Measurements from ENCODE around the gene MCOLN1. TPM values are rescaled to one million over a fixed set of nuclear protein-coding genes. Genes with fewer than 3 reads are reported as not detected.

Gene MCOLN1
- total RNA-seq, 2 experiments from 2014 or later, result 15.2 to 15.3 TPM

DNA sequence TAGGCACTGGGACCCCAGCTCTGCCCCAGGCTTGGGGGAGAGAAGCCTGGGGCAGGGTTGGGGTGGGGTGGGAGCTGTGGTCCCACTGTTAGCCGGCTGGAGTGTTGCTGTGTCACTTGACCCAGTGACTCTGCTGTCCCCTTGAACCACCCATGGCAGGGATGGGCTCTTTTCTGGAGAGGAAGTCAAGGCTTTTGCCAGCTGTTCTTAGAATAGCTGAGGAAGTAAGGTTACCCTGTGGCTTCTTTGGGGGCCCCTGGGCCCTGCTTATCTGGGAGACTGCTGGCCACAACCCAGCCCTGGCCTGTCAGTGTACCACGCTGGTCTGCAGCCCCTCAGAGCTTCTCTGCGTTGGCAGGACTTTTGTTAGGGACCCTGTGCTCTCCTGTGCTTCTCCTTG is 22.2 kb downstream of the MCOLN1 start:
- Mint-ChIP-seq H3K27ac (peak overlapping the region; percentile 86), H3K4me3 (no peak overlapping the region), H3K9me3 (no peaks in the 10 kb centered on the region), H3K4me1 (peaks cover 43% of the 10 kb centered on the region), H3K36me3 (ENCODE audit: low read depth) (peaks cover 52% of the 10 kb centered on the region), H3K27me3 (no peaks in the 10 kb centered on the region)
- no peak for DNase-seq
- POLR2A ChIA-PET, result interaction anchor here (2.4 kb wide), 1 partner anchor 9 kb away, joined by 13 read pairs; the partner anchor contains the start of gene PNPLA6
- CTCF ChIA-PET, result interaction anchor here (1.1 to 2.4 kb wide), 3 partner anchors 24 to 196 kb away, joined by 3 to 11 read pairs (median 3); partner anchors contain the start of genes ARHGEF18 and TRAPPC5

GRCh38 chr19:7545300-7545699 is 22.9 kb downstream of the MCOLN1 start:
- Mint-ChIP-seq H3K4me1 (peaks cover 40% of the 10 kb centered on the region), H3K36me3 (ENCODE audit: low read depth) (peaks cover 53% of the 10 kb centered on the region), H3K27me3 (no peaks in the 10 kb centered on the region), H3K27ac (peak overlapping the region; percentile 86), H3K9me3 (no peaks in the 10 kb centered on the region), H3K4me3 (no peak overlapping the region)
- no peak for DNase-seq
- CTCF ChIA-PET, result interaction anchor here (1.1 to 2.4 kb wide), 2 partner anchors 23 to 197 kb away, joined by 3 to 11 read pairs (median 8); partner anchors contain the start of gene ARHGEF18
- POLR2A ChIA-PET, result interaction anchor here (1.0 to 2.4 kb wide), 2 partner anchors 10 to 23 kb away, joined by 4 to 13 read pairs; partner anchors contain the start of genes MCOLN1 and PNPLA6

GRCh38 chr19:7545904-7546303 is 23.5 kb downstream of the MCOLN1 start:
- CTCF ChIA-PET, result interaction anchor here (0.6 to 2.0 kb wide), 2 partner anchors 22 to 430 kb away, joined by 4 to 8 read pairs; no protein-coding TSS in a partner anchor
- no peaks in the 10 kb centered on the region for H3K27me3 Mint-ChIP-seq
- POLR2A ChIA-PET, result interaction anchor here (1.0 to 2.4 kb wide), 2 partner anchors 10 to 23 kb away, joined by 4 to 13 read pairs; partner anchors contain the start of genes MCOLN1 and PNPLA6
- peak overlapping the region; percentile 2 for H3K4me3 Mint-ChIP-seq
- DNase-seq, result no peak
- peaks cover 56% of the 10 kb centered on the region for H3K36me3 Mint-ChIP-seq (ENCODE audit: low read depth)
- peak overlapping the region; percentile 69 for H3K27ac Mint-ChIP-seq
- no peaks in the 10 kb centered on the region for H3K9me3 Mint-ChIP-seq
- peaks cover 38% of the 10 kb centered on the region for H3K4me1 Mint-ChIP-seq

DNA sequence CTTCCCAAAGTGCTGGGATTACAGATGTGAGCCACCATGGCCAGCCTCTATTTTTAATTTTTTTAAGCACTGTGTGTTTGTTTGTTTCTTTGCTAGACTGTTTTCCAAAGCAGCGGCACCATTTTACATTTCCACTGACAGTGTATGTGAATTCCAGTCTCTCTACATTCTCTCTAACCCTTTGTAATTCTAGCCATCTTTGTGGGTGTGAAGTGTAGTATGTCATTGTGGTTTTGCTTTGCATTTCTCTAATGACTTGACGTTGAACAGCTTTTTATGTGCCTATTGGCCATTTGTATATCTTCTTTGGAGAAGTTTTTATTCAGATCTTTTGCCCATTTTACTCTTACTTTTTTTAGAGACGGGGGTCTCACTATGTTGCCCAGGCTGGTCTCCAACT is 24.7 kb downstream of the MCOLN1 start:
- DNase-seq, result no peak
- Mint-ChIP-seq H3K27me3 (no peaks in the 10 kb centered on the region), H3K9me3 (no peaks in the 10 kb centered on the region), H3K36me3 (ENCODE audit: low read depth) (peaks cover 56% of the 10 kb centered on the region), H3K4me3 (no peak overlapping the region), H3K4me1 (peaks cover 38% of the 10 kb centered on the region), H3K27ac (peak overlapping the region; percentile 40)
- ChIA-PET CTCF (interaction anchor here (2.0 kb wide), 1 partner anchor 21 kb away, joined by 8 read pairs; no protein-coding TSS in a partner anchor), POLR2A (no interaction called here)

- no peak overlapping the region for H3K27ac Mint-ChIP-seq
- H3K36me3 Mint-ChIP-seq (ENCODE audit: low read depth), result peaks cover 52% of the 10 kb centered on the region
Observed at GRCh38 chr19:7549429-7550148, 27.2 kb downstream of the MCOLN1 start.

DNA sequence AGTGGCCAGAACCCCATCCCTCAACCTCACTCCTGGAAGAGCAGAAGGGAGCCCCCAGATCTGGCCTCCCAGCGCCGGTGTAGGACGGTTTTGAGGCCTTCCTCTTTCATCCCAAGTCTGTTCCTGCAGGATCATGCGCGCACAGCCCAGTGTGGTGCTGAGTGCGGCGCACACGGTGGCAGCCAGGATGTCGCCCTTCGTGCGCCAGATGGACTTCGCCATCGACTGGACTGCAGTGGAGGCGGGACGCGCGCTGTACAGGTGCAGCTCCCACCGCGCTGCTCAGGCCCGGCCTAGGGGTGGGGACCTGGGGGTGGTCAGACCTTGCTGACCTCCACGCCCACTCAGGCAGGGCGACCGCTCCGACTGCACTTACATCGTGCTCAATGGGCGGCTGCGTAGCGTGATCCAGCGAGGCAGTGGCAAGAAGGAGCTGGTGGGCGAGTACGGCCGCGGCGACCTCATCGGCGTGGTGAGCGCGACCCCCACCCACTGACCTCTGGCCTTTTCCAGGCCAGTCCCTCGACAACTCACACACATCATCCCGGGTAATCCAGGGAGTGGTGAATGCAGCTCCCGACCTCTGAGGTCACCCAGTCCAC is 27.8 kb downstream of the MCOLN1 start:
- no peaks in the 10 kb centered on the region for H3K9me3 Mint-ChIP-seq
- H3K4me3 Mint-ChIP-seq, result no peak overlapping the region
- ChIA-PET POLR2A (interaction anchor here (1.1 kb wide), 1 partner anchor 9 kb away, joined by 3 read pairs; no protein-coding TSS in a partner anchor), CTCF (no interaction called here)
- DNase-seq, result no peak
- no peaks in the 10 kb centered on the region for H3K27me3 Mint-ChIP-seq
- H3K36me3 Mint-ChIP-seq (ENCODE audit: low read depth), result peaks cover 52% of the 10 kb centered on the region
- peaks cover 22% of the 10 kb centered on the region for H3K4me1 Mint-ChIP-seq
- H3K27ac Mint-ChIP-seq, result no peak overlapping the region

More at GRCh38 chr19:7549429-7550148, 27.2 kb downstream of the MCOLN1 start:
- peaks cover 28% of the 10 kb centered on the region for H3K4me1 Mint-ChIP-seq
- no peaks in the 10 kb centered on the region for H3K9me3 Mint-ChIP-seq
- CTCF ChIA-PET, result no interaction called here
- DNase-seq, result no peak
- H3K27me3 Mint-ChIP-seq, result no peaks in the 10 kb centered on the region
- no peak overlapping the region for H3K4me3 Mint-ChIP-seq
- POLR2A ChIA-PET, result interaction anchor here (1.1 kb wide), 1 partner anchor 10 kb away, joined by 3 read pairs; no protein-coding TSS in a partner anchor

DNA sequence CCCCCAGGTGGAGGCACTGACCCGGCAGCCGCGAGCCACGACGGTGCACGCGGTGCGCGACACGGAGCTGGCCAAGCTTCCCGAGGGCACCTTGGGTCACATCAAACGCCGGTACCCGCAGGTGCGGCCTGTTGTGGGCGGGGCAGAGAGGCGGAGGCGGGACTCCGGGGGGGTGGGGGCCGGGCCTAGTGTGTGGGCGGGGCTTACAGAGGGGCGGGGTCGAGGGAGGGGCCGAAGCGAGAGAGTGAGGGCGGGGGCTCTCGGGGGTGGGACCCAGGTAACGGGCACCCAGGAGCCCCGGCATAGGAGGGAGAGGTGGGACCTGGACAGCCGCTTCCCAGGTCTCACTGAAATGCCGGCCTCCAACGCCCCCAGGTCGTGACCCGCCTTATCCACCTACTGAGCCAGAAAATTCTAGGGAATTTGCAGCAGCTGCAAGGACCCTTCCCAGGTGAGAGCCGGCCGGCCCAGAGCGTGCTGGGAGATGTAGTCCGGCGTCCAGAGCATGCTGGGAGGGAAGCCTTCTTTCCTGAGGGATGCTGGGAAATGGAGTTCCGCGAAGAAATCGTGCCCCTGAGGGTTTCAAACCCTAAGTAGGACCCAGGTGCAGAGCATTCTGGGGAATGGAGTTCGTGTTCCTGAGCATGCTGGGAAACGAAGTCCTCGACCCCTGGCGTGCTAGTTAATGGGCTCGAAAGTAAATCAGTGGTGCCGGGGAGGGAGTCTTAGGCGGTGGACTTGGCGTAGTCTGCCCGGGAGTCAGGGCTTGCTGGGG is 28.8 kb downstream of the MCOLN1 start:
- Mint-ChIP-seq H3K27me3 (no peaks in the 10 kb centered on the region), H3K27ac (no peak overlapping the region), H3K36me3 (ENCODE audit: low read depth) (peaks cover 53% of the 10 kb centered on the region), H3K4me1 (peaks cover 14% of the 10 kb centered on the region), H3K4me3 (no peak overlapping the region), H3K9me3 (no peaks in the 10 kb centered on the region)
- ChIA-PET CTCF (no interaction called here), POLR2A (no interaction called here)
- no peak for DNase-seq

- POLR2A ChIA-PET, result no interaction called here
- CTCF ChIA-PET, result interaction anchor here (0.6 to 1.2 kb wide), 2 partner anchors 16 to 58 kb away, joined by 4 to 6 read pairs; no protein-coding TSS in a partner anchor
- no peaks in the 10 kb centered on the region for H3K27me3 Mint-ChIP-seq
- DNase-seq, result no peak
- no peaks in the 10 kb centered on the region for H3K9me3 Mint-ChIP-seq
- peaks cover 6% of the 10 kb centered on the region for H3K4me1 Mint-ChIP-seq
- no peak overlapping the region for H3K4me3 Mint-ChIP-seq
- peak overlapping the region; percentile 38 for H3K27ac Mint-ChIP-seq
- H3K36me3 Mint-ChIP-seq (ENCODE audit: low read depth), result peaks cover 60% of the 10 kb centered on the region
Observed at GRCh38 chr19:7552781-7553180, 30.4 kb downstream of the MCOLN1 start.

GRCh38 chr19:7554565-7554964 is 32.1 kb downstream of the MCOLN1 start:
- Mint-ChIP-seq H3K27me3 (no peaks in the 10 kb centered on the region), H3K4me1 (peaks cover 6% of the 10 kb centered on the region), H3K27ac (no peak overlapping the region), H3K36me3 (ENCODE audit: low read depth) (peaks cover 74% of the 10 kb centered on the region), H3K9me3 (no peaks in the 10 kb centered on the region), H3K4me3 (no peak overlapping the region)
- POLR2A ChIA-PET, result no interaction called here
- DNase-seq, result no peak
- CTCF ChIA-PET, result interaction anchor here (1.2 kb wide), 1 partner anchor 14 kb away, joined by 5 read pairs; no protein-coding TSS in a partner anchor

GRCh38 chr19:7554990-7555864 is 32.8 kb downstream of the MCOLN1 start:
- peaks cover 7% of the 10 kb centered on the region for H3K4me1 Mint-ChIP-seq
- POLR2A ChIA-PET, result no interaction called here
- CTCF ChIA-PET, result interaction anchor here (1.2 kb wide), 1 partner anchor 13 kb away, joined by 5 read pairs; no protein-coding TSS in a partner anchor
- H3K9me3 Mint-ChIP-seq, result no peaks in the 10 kb centered on the region
- peaks cover 70% of the 10 kb centered on the region for H3K36me3 Mint-ChIP-seq (ENCODE audit: low read depth)
- peak; percentile 26 for DNase-seq
- no peak overlapping the region for H3K4me3 Mint-ChIP-seq
- no peak overlapping the region for H3K27ac Mint-ChIP-seq
- H3K27me3 Mint-ChIP-seq, result no peaks in the 10 kb centered on the region

DNA sequence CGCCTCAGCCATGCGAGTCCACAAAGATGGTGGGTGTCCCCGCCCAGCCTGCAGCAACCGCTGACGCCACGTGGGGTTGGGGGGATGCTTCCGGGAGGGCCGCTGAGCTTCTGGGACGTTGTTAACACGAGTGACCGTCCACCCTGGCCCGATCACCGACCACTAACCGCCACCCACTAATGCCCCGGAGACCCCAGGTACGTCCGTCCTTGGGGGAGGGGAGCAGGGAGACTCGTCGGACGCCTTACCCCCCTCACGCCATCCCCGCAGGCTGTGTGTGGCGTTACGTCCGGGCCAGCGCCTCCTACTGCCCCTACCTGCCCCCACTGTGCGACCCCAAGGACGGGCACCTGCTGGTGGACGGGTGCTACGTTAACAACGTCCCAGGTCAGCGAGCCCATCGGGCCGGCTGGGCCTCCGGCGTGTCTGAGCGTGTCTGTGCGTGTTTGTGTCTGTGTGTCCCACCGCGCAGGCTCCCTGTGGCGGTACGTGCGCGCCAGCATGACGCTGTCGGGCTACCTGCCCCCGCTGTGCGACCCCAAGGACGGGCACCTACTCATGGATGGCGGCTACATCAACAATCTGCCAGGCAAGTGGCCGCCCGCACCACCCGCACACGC is 34.4 kb downstream of the MCOLN1 start:
- Mint-ChIP-seq H3K27ac (no peak overlapping the region), H3K36me3 (ENCODE audit: low read depth) (peaks cover 63% of the 10 kb centered on the region), H3K9me3 (no peaks in the 10 kb centered on the region), H3K4me1 (peaks cover 7% of the 10 kb centered on the region), H3K4me3 (no peak overlapping the region), H3K27me3 (no peaks in the 10 kb centered on the region)
- POLR2A ChIA-PET, result no interaction called here
- CTCF ChIA-PET, result no interaction called here
- DNase-seq, result no peak
